HG02588 (cell line): ENCODE data around the gene MAP2K2.
A peak's percentile ranks its signal among the peaks of the same experiment; 100 is the strongest.
"Not testable (repeated sequence)": the region's sequence is repeated elsewhere in the genome, so short reads cannot be mapped to it uniquely, and the experiment has no call there.

ENCODE experiments used
- ATAC-seq: cut with Tn5 transposase; IDR thresholded peaks from one replicate; pipeline ENCODE4 v1.9.1; 2021; ENCODE audit warnings: mild to moderate bottlenecking, moderate library complexity; ENCODE audit not compliant: unreplicated experiment

The MAP2K2 gene

DNA sequence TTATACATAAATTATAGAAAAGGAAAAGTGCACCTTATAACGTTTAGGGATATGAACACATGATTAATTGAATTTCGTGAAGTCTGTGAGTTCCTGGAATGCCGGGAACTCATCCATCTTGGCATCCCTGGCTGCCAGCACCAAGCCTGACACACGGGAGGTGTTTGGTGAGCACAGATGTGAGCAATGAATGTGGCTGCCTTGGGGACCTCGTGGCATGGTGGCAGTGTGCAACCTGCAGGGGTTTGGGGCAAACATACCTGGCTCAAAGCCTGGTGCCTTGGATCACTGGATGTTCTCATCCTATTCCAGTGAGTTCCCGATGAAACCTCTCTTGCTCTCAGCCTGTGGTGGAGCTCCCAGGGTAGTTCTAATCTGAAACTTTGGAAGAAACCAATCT is 10.4 kb upstream of the MAP2K2 start:
- no peak for ATAC-seq

DNA sequence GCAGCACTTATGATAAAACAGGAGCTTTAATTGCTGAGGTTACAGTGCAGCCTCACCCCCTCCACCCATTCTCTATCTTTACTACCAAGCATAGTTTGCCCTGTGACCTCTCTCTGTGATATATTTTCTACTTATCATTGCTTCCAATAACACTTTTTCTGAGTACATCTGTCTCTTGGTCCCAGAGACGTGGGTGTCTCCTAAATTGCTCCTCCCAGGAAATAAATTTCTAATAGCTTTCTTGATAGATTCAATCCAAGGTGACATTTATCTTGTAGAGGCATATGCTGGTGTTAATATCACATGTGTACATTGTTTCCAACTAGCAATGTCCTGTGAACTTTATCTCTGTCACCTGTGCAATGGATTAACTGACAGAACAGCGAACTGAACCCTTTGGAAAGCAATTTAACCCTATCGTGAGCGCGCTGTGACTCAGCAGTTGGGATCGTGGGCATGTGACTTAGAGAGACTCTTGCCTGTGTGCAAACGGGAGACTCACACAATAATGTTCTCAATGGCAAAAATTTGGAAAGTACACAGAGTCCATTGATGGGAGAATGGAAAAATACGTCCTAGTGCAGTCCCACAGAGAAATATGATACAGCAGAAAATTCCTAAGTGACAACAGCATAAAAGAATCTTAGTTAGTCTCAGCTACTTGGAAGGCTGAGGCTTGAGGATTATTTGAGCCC is 7.0 kb upstream of the MAP2K2 start:
- no peak for ATAC-seq

DNA sequence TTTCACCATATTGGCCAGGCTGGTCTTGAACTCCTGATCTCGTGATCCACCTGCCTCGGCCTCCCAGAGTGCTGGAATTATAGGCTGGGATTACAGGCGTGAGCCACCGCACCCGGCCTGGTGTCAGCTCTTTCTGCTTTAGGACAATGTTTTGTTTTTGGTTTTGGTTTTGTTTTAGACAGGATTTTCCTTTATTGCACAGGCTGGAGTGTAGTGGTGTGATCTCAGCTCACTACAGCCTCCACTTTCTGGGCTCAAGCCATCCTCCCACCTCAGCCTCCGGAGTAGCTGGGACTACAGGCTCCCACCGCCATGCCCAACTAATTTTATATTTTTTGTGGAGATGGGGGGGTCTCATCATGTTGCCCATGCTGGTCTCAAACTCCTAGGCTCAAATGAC is 5.1 kb upstream of the MAP2K2 start:
- ATAC-seq = not testable (repeated sequence)

DNA sequence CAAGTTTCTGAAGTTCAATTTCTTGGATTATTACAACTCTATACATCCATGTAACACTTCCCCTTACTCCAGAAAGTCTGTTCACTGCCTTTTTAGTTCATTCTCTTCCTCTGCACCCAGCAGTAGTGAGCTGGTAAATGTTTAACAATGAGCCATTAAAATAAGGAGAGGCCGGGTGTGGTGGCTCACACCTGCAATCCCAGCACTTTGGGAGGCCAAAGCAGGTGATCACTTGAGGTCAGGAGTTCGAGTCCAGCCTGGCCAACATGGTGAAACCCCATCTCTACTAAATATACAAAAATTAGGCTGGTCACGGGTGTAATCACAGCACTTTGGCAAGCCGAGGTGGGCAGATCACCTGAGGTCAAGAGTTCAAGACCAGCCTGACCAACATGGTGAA is 3.4 kb upstream of the MAP2K2 start:
- ATAC-seq = not testable (repeated sequence)

DNA sequence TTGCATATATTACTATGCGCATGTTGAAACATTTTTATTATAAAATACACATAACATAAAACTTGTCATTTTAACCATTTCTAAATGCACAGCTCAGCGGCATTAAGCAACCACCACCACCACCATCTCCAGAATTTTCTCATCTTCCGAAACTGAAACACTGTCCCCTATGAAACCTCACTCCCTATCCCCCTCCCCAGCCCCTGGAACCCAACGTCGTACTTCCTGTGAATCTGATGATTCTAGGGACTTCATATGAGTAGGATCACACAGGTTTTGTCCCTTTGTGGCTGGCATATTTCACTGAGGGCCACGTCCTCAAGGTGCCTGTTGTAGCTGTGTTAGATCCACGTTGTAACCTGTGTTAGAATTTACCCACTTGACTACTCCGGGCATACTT is 716 bp upstream of the MAP2K2 start:
- ATAC-seq = no peak

DNA sequence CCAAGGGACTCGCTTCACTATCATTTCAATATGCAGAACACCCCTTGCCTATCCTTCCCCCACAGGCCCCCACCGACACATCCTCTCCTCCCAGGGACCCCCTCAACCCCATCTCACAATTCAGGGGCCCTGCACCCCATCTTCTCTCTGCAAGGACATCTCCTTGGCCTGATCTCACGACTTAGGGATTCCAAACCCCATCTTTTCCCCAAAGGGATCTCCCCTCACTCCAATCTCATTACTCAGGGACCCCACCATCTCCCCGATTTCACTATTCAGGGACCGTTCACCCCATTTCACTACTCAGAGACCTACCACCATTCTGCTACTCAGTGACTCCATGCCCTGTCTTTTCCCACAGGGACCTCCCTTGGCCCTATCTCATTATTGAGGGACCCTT is 1.4 kb downstream of the MAP2K2 start:
- no peak for ATAC-seq

DNA sequence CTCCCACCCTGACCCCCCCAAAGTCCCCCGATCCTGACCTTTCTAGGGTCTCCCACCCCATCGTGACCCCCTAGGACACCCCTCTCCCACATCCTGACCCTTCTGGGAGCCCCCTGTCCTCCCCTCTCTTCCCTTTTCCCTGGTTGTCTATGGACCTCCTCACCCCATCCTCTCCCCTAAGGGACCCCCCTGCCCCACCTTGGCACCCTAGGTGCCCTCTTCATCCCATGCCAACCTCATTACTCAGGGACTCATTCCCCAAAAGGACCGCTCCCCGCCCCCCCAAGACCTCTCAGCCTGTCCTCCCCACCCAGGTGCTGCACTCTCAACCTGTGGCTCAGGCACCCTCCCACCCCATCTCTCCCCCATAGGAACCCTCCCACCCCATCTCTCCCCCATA is 2.1 kb downstream of the MAP2K2 start:
- no peak for ATAC-seq

DNA sequence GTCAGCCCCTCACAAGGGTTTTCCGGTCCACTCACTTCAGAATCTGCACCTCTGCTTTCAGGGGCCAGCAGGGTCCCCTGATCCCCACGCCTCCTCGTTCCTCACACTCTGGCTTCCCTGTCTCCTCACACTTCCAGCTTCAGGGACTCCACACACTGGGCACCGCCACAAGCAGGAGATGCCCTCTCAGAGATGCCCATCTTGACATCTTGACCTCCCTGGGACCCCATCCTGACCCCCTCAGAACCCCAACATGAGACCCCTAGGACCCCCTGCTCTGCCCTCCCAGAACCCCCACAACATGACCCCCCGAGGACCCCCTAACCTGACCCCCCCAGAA is 2.7 kb downstream of the MAP2K2 start:
- ATAC-seq = no peak

DNA sequence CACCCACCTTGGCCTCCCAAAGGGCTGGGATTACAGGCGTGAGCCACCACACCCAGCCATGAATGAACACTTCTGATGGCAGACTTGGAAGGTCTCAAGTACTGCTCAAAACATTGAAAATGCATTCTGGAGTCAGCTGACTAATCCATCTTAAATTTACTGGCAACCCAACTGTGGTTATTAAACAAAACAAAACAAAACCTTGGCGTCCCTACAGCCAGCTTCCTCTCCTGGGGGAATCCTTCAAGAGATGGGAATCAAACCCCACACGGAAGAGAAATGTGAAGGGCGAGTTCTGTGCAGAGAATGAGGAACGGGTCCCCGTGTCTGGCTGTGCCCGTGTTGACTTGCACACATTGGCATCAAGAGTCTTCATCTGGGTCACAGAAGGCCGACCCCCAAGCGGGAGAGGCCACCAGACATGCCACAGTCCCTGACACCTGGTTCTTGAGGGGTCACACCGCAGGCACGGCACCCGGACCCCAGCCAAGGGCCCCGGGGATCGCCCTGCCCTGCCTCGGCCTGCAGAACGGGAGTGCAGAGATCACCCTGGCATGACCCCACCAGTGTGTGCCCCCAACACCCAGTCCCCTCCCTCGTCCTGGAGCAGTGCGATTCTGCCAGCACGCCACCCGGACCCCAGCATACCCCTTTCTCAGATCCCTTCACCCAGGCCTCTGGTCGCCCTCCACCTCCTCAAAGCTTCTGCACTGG is 3.2 kb downstream of the MAP2K2 start:
- ATAC-seq = no peak

DNA sequence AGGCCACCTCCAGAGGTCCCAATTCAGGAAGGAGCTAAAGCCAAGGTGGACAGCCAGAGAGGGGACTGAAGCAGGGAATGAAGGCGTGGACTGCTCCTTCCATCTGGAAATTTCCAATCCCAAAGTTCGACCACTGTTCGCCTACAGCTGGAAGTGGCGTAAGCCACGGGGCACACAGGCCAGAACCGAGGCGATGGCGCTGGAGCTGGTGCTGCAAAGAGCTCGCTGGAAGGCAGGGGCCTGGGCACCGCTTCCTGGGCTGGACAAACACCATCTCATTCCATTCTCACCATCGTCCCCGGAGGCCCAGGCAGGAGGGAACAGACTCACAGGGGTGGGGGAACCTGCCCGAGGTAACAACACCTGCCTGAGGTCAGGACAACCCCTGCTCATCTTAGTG is 4.2 kb downstream of the MAP2K2 start:
- no peak for ATAC-seq

DNA sequence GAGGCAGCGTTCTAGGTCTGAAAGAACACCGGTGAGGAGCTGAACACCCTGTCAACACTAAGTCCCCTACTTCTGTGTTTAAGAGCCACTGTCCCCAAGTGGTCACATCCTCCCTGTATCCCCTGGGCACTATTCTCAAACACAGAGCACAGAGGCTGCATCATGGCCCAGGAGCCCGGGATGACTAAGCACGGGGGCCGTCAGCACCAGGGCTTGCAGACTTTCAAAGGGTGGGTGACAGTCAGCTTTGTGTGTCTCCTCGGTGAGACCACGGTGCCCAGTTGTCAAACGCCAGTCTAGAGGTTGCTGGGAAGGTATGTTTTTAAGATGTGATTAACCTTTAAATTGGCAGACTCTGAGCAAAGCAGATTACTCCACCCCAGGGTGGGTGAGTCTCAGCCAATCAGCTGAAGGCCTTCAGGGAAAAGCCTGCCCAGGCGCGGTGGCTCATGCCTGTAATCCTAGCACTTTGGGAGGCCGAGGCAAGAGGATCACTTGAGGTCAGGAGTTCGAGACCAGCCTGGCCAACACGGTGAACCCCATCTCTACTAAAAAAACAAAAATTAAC is 8.0 kb downstream of the MAP2K2 start:
- peak; percentile 14 for ATAC-seq

DNA sequence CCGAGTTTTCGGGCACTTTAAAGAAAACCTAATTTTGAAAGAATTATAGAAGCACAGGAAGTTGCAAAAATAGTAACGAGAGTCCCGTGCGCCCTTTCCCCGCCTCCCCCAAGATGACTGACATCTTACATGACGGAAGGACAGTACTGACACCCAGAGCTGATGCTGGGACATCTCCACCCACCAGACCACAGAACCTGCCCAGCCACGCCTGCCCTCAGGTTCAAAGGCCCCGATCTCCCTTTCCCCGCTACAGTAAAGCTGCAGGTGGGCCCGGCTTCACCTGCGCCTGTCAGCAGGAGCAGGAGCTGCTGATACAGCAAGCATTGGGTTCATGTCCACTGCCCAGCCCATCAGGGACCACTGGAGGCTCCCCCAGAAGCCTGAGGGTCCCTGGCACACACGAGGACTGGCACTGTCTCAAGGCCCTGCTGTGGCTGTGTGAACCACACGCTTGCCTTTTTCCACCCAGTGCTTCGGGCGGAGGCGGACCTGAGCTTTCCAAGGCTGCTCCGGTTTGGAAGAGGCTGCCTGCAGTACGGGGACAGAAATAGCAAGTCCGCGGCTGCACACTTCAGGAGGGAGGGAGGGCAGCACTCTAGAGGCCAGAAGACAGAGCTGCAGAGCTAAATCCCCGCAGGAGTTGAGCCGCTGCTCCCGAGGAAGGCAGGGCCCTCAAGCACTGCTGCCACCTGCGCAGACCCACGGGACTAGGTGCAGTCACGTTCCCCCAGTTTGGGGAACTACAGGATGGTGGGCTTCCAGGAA is 8.7 kb downstream of the MAP2K2 start:
- ATAC-seq = peak; percentile 70

DNA sequence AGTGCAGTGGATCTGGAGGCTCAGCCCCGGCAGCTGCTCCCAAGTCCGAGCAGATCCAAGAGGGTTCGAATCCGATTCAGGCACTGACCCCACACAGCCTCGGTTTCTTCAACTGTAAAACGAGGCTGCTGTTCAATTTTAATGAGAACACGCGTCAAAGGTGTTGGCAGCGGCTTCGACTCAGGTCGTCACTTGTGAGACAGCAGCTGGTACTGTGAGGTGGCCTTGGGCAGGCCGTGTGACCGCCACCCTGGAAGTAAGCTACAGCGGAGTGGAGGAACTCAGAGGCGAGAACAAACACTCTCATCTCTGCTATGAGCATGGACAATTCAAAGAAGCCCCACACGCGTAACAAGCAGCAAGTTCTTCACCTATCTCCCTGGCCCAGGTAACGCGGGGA is 9.7 kb downstream of the MAP2K2 start:
- ATAC-seq = no peak

DNA sequence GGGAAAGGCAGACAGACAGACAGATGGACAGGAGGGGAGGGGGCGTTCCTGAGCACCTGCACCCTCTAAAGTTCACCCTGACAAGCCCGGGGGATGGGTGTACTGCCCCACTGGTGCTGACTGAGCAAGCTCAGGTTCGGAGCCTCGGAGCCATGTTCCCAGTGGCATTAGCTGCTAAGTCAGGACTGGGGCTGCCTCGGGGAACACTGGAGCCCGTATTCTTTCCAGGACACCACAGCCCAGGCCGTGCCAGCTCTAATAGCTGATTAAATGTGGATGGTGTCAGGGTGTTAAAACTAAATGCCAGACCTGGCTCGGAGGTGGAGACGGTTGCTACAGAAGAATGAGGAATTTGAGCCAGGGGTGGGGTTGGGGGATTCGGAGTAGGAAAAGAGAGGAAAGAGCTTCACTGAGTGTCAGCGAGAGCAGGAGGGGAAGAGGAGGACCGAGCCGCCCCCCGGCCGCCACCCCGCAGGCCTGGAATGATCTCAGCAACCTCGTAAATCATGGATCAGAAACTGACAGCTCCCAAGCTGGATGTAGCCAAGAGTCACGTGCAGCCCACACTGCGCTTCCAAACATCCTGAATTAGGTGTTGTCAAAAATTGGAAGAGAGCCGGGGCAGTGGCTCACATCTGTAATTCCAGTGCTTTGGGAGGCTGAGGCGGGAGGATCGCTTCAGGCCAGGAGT is 10.4 kb downstream of the MAP2K2 start:
- no peak for ATAC-seq

DNA sequence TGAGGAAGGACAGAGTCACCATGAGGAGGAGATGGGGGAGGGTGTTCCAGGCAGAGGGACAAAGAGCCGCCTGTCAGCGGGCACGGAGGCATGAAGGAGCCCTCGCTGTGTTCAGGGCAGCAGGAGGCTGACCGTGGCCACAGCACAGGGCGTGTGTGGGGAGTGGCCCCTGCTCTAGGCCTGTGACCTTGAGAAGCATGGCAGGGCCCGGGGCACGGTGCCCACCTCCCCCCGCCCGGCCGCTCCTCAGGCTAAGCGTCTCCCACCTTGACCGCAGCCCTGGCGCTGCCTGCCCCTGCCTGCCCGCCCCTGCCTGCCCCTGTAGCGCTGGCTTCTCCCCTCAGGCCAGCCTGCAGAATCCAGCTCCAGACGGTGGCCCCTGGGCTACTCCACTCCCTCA is 11.6 kb downstream of the MAP2K2 start:
- no peak for ATAC-seq

DNA sequence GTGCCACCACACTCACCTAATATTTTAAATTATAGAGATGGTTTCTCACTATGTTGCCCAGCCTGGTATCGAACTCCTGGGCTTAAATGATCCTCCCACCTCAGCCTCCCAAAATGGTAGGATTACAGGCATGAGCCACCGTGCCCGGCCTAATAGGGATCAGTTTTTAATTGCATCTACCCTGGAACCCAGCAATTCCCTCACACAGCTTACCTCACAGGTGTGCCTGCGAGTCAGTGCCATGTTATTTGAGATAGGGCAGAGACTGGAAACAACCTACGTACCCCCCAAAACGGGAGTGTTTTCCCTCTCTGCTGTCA is 14.3 kb downstream of the MAP2K2 start:
- ATAC-seq = no peak

DNA sequence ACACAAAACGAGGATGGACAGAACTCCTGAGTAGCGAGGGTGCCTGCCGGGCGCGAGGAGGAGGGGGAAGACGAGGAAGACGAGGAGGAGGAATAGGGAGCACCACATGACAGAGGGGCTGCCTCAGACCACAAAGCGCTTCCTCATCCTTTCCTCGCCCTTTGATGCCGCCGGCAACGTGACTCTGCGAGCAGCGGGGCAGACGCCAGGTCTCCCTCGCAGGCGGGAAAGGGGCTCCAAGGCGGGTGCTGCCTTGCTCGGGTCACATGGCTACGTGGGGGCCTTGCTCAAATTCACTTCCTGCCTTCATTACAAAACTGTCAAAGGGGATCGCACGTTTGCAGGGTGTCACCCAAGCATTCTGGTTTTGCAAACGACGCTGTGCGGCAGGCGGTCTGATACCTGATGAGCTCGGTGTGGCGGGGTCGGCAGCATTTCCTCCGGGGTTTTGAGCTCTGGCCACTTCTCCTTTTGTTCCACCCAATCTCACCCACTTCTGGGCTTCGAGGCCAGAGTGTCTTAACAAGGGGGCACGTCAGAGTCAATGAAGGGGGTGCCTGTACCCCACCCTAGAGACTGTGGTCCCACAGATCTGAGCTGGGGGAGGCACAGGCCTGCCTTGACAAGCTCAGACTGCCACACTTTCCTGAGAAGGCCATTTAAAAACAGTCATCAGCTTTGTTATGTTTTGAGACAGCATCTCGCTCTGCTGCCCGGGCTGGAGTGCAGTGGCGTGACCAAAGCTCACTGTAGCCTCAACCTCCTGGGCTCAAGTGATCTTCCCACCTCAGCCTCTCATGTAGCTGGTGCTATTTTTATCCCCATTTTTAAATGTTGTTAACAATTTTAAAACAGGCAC is 14.9 kb downstream of the MAP2K2 start:
- ATAC-seq = no peak

DNA sequence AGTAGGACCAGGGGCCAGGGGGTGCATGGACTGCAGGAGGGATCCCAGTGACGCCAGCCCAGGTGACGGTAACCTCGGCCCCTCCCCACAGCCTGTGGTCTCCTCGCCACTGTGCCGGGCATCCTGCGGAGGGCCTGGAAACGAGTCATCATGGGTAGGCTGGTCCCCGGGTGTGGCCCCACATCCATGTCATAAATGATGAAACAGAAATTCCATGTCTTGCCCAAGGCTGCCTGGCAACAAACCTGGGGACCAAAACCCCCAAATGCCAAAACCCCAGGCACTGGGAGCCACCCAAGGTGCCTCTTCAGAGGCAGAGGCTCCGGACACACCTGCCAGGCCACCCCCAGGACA is 20.9 kb downstream of the MAP2K2 start:
- no peak for ATAC-seq

DNA sequence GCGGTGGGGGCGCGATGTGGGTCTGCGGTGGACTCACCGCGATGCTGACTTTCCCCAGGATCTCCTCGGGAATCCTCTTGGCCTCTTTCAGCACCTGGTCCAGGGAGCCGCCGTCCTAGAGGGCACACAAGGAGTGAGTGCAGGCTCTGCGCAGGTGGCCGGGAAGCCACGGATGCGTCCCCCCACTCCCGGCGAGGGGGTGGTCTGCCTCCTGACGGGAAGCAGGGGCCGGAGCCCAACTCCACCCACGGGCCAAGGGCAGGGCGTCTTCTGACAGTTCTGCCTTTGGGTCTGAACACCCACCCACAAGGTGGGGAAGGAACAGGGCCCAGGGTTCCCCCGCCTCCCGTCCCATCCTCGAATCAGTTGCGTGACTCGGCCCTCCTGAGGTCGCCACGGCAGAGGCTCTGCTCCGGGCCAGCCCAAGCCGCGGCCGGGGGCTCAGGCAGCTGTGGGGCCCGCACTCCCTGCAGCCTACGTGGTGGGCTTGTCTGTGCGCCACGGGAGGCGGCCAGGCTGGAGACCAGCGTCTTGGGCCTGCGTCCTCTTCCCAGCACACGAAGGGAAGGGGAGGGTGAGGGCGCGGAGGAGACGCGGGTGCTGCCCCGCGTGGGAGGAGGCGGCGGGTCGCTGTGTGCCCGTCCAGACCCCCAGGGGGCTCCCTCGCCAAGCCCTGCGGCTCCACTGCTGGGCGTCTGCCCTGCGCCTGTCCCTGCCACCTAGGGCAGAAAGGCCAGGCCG is 21.4 kb downstream of the MAP2K2 start:
- ATAC-seq = no peak

DNA sequence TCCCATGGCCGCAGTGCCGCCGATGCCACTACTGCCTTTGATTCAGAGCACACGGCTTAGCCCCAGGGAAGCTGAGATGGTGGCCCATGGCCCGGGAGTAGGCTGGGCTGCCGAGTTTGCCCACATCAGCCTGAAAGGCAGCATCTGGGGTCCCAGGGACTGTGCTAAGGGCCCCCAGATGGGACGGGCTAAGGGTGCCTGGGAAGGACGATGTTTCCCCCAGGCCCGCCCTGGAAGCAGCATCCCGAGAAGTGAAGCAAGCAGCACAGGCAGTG is 22.5 kb downstream of the MAP2K2 start:
- no peak for ATAC-seq
